IMR-90 (cell line): ENCODE results near the gene GCN1. TPM values are rescaled to one million over a fixed set of nuclear protein-coding genes. Genes with fewer than 3 reads are reported as not detected.

Experiments used
- ATAC-seq: fragments of 200-7000 bp; cut with Tn5 transposase; 2 replicates; pipeline ENCODE4 v1.9.1; 2020; ENCODE audit warnings: low read depth, mild to moderate bottlenecking, moderate library complexity
- BruUV-seq: library from RNA; stranded (reverse); fragments of 400-500 nt; replicated peaks from 2 replicates; lab custom pipeline; 2021; lab: Mats Ljungman, UMichigan
- CTCF ChIA-PET: fragments of 300-600 bp; formaldehyde crosslinking; extraction: SDS; loops from one replicate; lab custom pipeline; 2021; ENCODE audit warnings: antibody characterized with exemption; lab: Yijun Ruan, JAX
- POLR2A ChIA-PET: fragments of 300-600 bp; sonication (Branson Sonifier 250); formaldehyde crosslinking; loops from one replicate; lab custom pipeline; 2022; ENCODE audit warnings: antibody characterized with exemption; ENCODE audit not compliant: unreplicated experiment; lab: Charles Lee
- DNase-seq: peaks from one replicate; pipeline ENCODE4 v3.0.0; 2013
- H2AFZ ChIP-seq: replicated peaks from 2 replicates; pipeline ENCODE3; 2013; ENCODE audit warnings: low read length, mild to moderate bottlenecking; ENCODE audit not compliant: poor library complexity
- H2AK5ac ChIP-seq: 2 replicates; pipeline ENCODE4 v1.6.1; 2013; ENCODE audit warnings: low read depth, low read length, inconsistent platforms
- H2AK9ac ChIP-seq: replicated peaks from 2 replicates; pipeline ENCODE3; 2013; ENCODE audit warnings: mild to moderate bottlenecking, low read depth, low read length, moderate library complexity; ENCODE audit not compliant: poor library complexity
- H2BK120ac ChIP-seq: 2 replicates; pipeline ENCODE4 v1.6.1; 2013; ENCODE audit warnings: low read depth, low read length, inconsistent platforms
- H2BK15ac ChIP-seq: 3 replicates; pipeline ENCODE4 v1.6.1; 2013; ENCODE audit warnings: low read depth, low read length, inconsistent platforms
- H2BK20ac ChIP-seq: 2 replicates; pipeline ENCODE4 v1.6.1; 2013; ENCODE audit warnings: low read depth, mild to moderate bottlenecking, inconsistent platforms, low read length, moderate library complexity
- H2BK5ac ChIP-seq: 2 replicates; pipeline ENCODE4 v1.6.1; 2013; ENCODE audit warnings: mild to moderate bottlenecking, low read depth, low read length, inconsistent platforms; ENCODE audit not compliant: poor library complexity, severe bottlenecking
- H3K14ac ChIP-seq: replicated peaks from 2 replicates; pipeline ENCODE4 v1.6.1; 2013; ENCODE audit warnings: low read depth, low read length, inconsistent platforms
- H3K18ac ChIP-seq: 2 replicates; pipeline ENCODE4 v1.6.1; 2013; ENCODE audit warnings: low read depth, low read length, control low read depth
- H3K23ac ChIP-seq: 2 replicates; pipeline ENCODE4 v1.6.1; 2013; ENCODE audit warnings: low read depth, low read length, inconsistent platforms
- H3K27ac ChIP-seq: 2 replicates; pipeline ENCODE4 v1.5.1; 2013; ENCODE audit warnings: mild to moderate bottlenecking, control low read depth, low read length; ENCODE audit not compliant: insufficient read depth
- H3K27me3 ChIP-seq: 2 replicates; pipeline ENCODE4 v1.6.1; 2013; ENCODE audit warnings: low read length; ENCODE audit not compliant: control insufficient read depth, insufficient read depth
- H3K36me3 ChIP-seq: 2 replicates; pipeline ENCODE4 v1.6.1; 2013; ENCODE audit warnings: low read length, mixed read lengths; ENCODE audit not compliant: control insufficient read depth, insufficient read depth
- H3K4ac ChIP-seq: 2 replicates; pipeline ENCODE4 v1.6.1; 2013; ENCODE audit warnings: low read depth, low read length, inconsistent platforms
- H3K4me1 ChIP-seq: 2 replicates; pipeline ENCODE4 v1.6.1; 2013; ENCODE audit warnings: low read length, mixed read lengths; ENCODE audit not compliant: control insufficient read depth, insufficient read depth
- H3K4me2 ChIP-seq: 2 replicates; pipeline ENCODE4 v1.6.1; 2013; ENCODE audit warnings: low read depth, mild to moderate bottlenecking, control low read depth, low read length, moderate library complexity
- H3K4me3 ChIP-seq: 2 replicates; pipeline ENCODE4 v1.5.1; 2013; ENCODE audit warnings: low read depth, mild to moderate bottlenecking, control low read depth, low read length, moderate library complexity; ENCODE audit not compliant: insufficient read depth
- H3K56ac ChIP-seq: 2 replicates; pipeline ENCODE4 v1.6.1; 2013; ENCODE audit warnings: low read length, inconsistent platforms; ENCODE audit not compliant: insufficient read depth; ENCODE audit errors: extremely low read depth
- H3K79me1 ChIP-seq, 2 experiments: 2 replicates each; pipeline ENCODE4 v1.6.1; 2013; ENCODE audit warnings: low read length in 2 of 2, inconsistent platforms in 1 of 2, low read depth in 1 of 2
- H3K9ac ChIP-seq: 2 replicates; pipeline ENCODE4 v1.6.1; 2013; ENCODE audit warnings: low read depth, low read length, control low read depth
- H3K9me1 ChIP-seq: 2 replicates; pipeline ENCODE4 v1.6.1; 2013; ENCODE audit warnings: low read length, inconsistent platforms; ENCODE audit not compliant: insufficient read depth
- H3K9me3 ChIP-seq: 2 replicates; pipeline ENCODE4 v1.6.1; 2013; ENCODE audit warnings: low read length; ENCODE audit not compliant: control insufficient read depth, insufficient read depth
- H4K20me1 ChIP-seq: 2 replicates; pipeline ENCODE4 v1.6.1; 2013; ENCODE audit warnings: low read length, inconsistent platforms; ENCODE audit not compliant: insufficient read depth
- H4K5ac ChIP-seq: 2 replicates; pipeline ENCODE4 v1.6.1; 2013; ENCODE audit warnings: mild to moderate bottlenecking, low read depth, low read length, control low read depth
- H4K8ac ChIP-seq, 2 experiments: 2 replicates each; pipeline ENCODE4 v1.6.1; 2013; ENCODE audit warnings: low read depth in 2 of 2, low read length in 2 of 2, control low read depth in 1 of 2, inconsistent platforms in 1 of 2
- H4K91ac ChIP-seq: 2 replicates; pipeline ENCODE4 v1.6.1; 2013; ENCODE audit warnings: low read depth, low read length, inconsistent platforms; ENCODE audit not compliant: insufficient read depth
- BHLHE40 ChIP-seq: fragments of 150-350 bp; IDR thresholded peaks from 2 replicates; pipeline ENCODE4 v1.6.1; 2016; ENCODE audit warnings: mild to moderate bottlenecking, low read depth, low read length
- CEBPB ChIP-seq: IDR thresholded peaks from 2 replicates; pipeline ENCODE4 v1.6.1; 2012; ENCODE audit warnings: low read depth, low read length, improper control_type of control experiment
- CHD1 ChIP-seq: IDR thresholded peaks from 2 replicates; pipeline ENCODE4 v1.6.1; 2012; ENCODE audit warnings: low read depth, low read length, improper control_type of control experiment
- CTCF ChIP-seq: conservative IDR thresholded peaks from 2 replicates; pipeline ENCODE4 v1.5.1; 2012; ENCODE audit warnings: mild to moderate bottlenecking, low read depth, low read length, improper control_type of control experiment
- ELK1 ChIP-seq: fragments of 150-350 bp; IDR thresholded peaks from 2 replicates; pipeline ENCODE4 v1.6.1; 2016; ENCODE audit warnings: low read depth, mild to moderate bottlenecking, low read length, moderate library complexity, borderline replicate concordance
- FOS ChIP-seq: fragments of 150-350 bp; IDR thresholded peaks from 2 replicates; pipeline ENCODE4 v1.6.1; 2016; ENCODE audit warnings: low read depth, low read length
- MAFK ChIP-seq: IDR thresholded peaks from 2 replicates; pipeline ENCODE4 v1.6.1; 2012; ENCODE audit warnings: low read depth, low read length, improper control_type of control experiment
- MAZ ChIP-seq: IDR thresholded peaks from 2 replicates; pipeline ENCODE4 v1.6.1; 2012; ENCODE audit warnings: low read depth, mild to moderate bottlenecking, low read length, improper control_type of control experiment, moderate library complexity, borderline replicate concordance
- MXI1 ChIP-seq: IDR thresholded peaks from 2 replicates; pipeline ENCODE4 v1.6.1; 2012; ENCODE audit warnings: low read depth, mild to moderate bottlenecking, low read length, moderate library complexity, borderline replicate concordance
- NFE2L2 ChIP-seq: fragments of 150-350 bp; IDR thresholded peaks from 2 replicates; pipeline ENCODE4 v1.6.1; 2016; ENCODE audit warnings: low read depth, mild to moderate bottlenecking, low read length
- POLR2A ChIP-seq: IDR thresholded peaks from 2 replicates; pipeline ENCODE4 v1.6.1; 2012; ENCODE audit warnings: mild to moderate bottlenecking, low read depth, low read length
- RAD21 ChIP-seq: IDR thresholded peaks from 2 replicates; pipeline ENCODE4 v1.6.1; 2012; ENCODE audit warnings: low read length, improper control_type of control experiment
- RCOR1 ChIP-seq: IDR thresholded peaks from 2 replicates; pipeline ENCODE4 v1.6.1; 2012; ENCODE audit warnings: mild to moderate bottlenecking, low read length, improper control_type of control experiment; ENCODE audit not compliant: insufficient replicate concordance
- RFX5 ChIP-seq: IDR thresholded peaks from 2 replicates; pipeline ENCODE4 v1.8.0; 2012; ENCODE audit warnings: low read depth, mild to moderate bottlenecking, low read length, moderate library complexity
- SMC3 ChIP-seq: fragments of 150-350 bp; IDR thresholded peaks from 2 replicates; pipeline ENCODE4 v1.6.1; 2016; ENCODE audit warnings: low read depth, mild to moderate bottlenecking, antibody characterized with exemption, low read length, moderate library complexity
- WGBS, 2 experiments: methylation state at CpG; one replicate each; pipeline versions ENCODE4 v1.1.5 to v1.1.7; 2013; ENCODE audit warnings: missing lambda C conversion rate in 2 of 2; ENCODE audit not compliant: insufficient read length in 1 of 2; ENCODE audit errors: extremely low coverage in 2 of 2; 5-methylcytosine and 5-hydroxymethylcytosine counted together
- dilution Hi-C: fragments of 300-500 bp; cut with HindIII; formaldehyde crosslinking; loops from one replicate; pipeline ENCODE4 v1.14.3; 2018; ENCODE audit warnings: low sequenced_read_pairs; ENCODE audit not compliant: unreplicated experiment
- in situ Hi-C: fragments of 300-500 bp; cut with MboI; formaldehyde crosslinking; loops from 3 replicates; pipeline ENCODE4 v1.14.3; 2019; ENCODE audit warnings: low sequenced_read_pairs, inconsistent platforms, mixed read lengths
- intact Hi-C: fragments of 100-400 bp; cut with micrococcal nuclease; formaldehyde crosslinking; loops from 2 replicates; pipeline ENCODE4 v1.10.0; 2022
- polyA plus RNA-seq, 3 experiments: library from polyadenylated mRNA; depleted of rRNA; stranded (reverse); fragments of >200 nt; gene quantifications; 2 replicates each; pipeline ENCODE4 v1.2.3, GENCODE V29; 2012; ENCODE audit warnings: low replicate concordance in 1 of 3
- total RNA-seq: library from RNA; depleted of rRNA; stranded (reverse); fragments of >200 nt; gene quantifications from 2 replicates; pipeline ENCODE4 v1.2.3, GENCODE V29; 2012

GCN1 gene
- total and polyA plus RNA-seq, 2 of the 4 experiments (the other 2 are of a cell fraction) = 57.8 to 77.6 TPM

GRCh38 chr12:120118321-120119061 is 76.0 kb downstream of the GCN1 start:
- Histone ChIP-seq H4K5ac (peak overlapping the region; percentile 10), H2BK120ac (peak overlapping the region; percentile 70), H2AFZ (peak overlapping the region; percentile 17), H2BK15ac (peak overlapping the region; percentile 62; the same call in 2 of the 3 replicates), H2BK5ac (peak overlapping the region; percentile 93), H3K14ac (peak overlapping the region; percentile 50), H3K4me2 (peak overlapping the region; percentile 94), H4K8ac (peak overlapping the region in 1 of 2 experiments; percentile 69; a peak in 2 of 4 replicates), H3K18ac (peak overlapping the region; percentile 90), H3K27ac (peak overlapping the region; percentile 62; the same call in 1 of the 2 replicates), H3K4me1 (peaks cover 23% of the 10 kb centered on the region), H2AK5ac (peak overlapping the region; percentile 92), H2AK9ac (peak overlapping the region; percentile 85), H4K91ac (peak overlapping the region; percentile 78), H3K36me3 (peaks cover 7% of the 10 kb centered on the region; the same call in 1 of the 2 replicates), H3K27me3 (no peaks in the 10 kb centered on the region), H3K9ac (peak overlapping the region; percentile 11; the same call in 1 of the 2 replicates), H3K79me1 (peaks cover 19 to 58% of the 10 kb centered on the region in 2 experiments), H3K4me3 (peak overlapping the region; percentile 95), H2BK20ac (peak overlapping the region; percentile 68; the same call in 1 of the 2 replicates), H4K20me1 (peaks cover 37% of the 10 kb centered on the region), H3K9me3 (no peaks in the 10 kb centered on the region), H3K4ac (peak overlapping the region; percentile 84), H3K56ac (peak overlapping the region; percentile 7; the same call in 1 of the 2 replicates), H3K23ac (peak overlapping the region; percentile 61), H3K9me1 (peaks cover 32% of the 10 kb centered on the region)
- ChIA-PET POLR2A (interaction anchor here (1.0 kb wide), 1 partner anchor 83 kb away, joined by 5 read pairs; the partner anchor contains the start of gene RPLP0), CTCF (interaction anchor here (1.2 kb wide), 1 partner anchor 31 kb away, joined by 4 read pairs; no protein-coding TSS in a partner anchor)
- BruUV-seq = no TSS peak
- 20% methylated on average over 2 of the region's 11 CpGs; no CpG with 5 or more reads in 1 of the 2 experiments for WGBS, 2 experiments
- in situ Hi-C loops (loop anchor here (25.0 kb wide), 1 partner anchor 1756 kb away; the partner anchor contains the start of gene TAOK3), intact Hi-C loops (no loop called here), dilution Hi-C loops (no loop called here)
- ATAC-seq (no peak), DNase-seq (peak; percentile 67)
- no peak for TF ChIP-seq RCOR1
- peak; percentile 92 for TF ChIP-seq MAFK
- TF ChIP-seq MAZ = no peak
- no peak for TF ChIP-seq CTCF
- TF ChIP-seq POLR2A = no peak
- TF ChIP-seq RFX5 = no peak
- 0 out of 2 replicates have a peak, but pooled peaks have one; percentile 10 for TF ChIP-seq CEBPB
- no peak for TF ChIP-seq CHD1
- 0 out of 2 replicates have a peak, but pooled peaks have one; percentile 9 for TF ChIP-seq FOS
- no peak for TF ChIP-seq RAD21
- TF ChIP-seq ELK1 = no peak
- TF ChIP-seq SMC3 = no peak
- TF ChIP-seq MXI1 = peak; percentile 79; the same call in 1 of the 2 replicates
- TF ChIP-seq BHLHE40 = 0 out of 2 replicates have a peak, but pooled peaks have one; percentile 28
- peak; percentile 76 for TF ChIP-seq NFE2L2
